OCI-LY7 (cell line): ENCODE measurements around the gene ADSS2.

Experiments
- CTCF ChIP-seq: fragments of 200-600 bp; sonication (generic); conservative IDR thresholded peaks from 2 replicates; pipeline ENCODE4 v1.5.1; 2014; ENCODE audit warnings: mild to moderate bottlenecking, antibody characterized with exemption, low read length, moderate library complexity, mixed read lengths
- EZH2phosphoT487 ChIP-seq: fragments of 200-600 bp; sonication (generic); IDR thresholded peaks from 2 replicates; pipeline ENCODE4 v1.6.1; 2018; ENCODE audit warnings: low read depth, borderline replicate concordance, mild to moderate bottlenecking, mixed run types, antibody characterized with exemption, low read length, moderate library complexity, mixed read lengths

GRCh38 chr1:244383278-244383884 is 68.3 kb downstream of the ADSS2 start:
- TF ChIP-seq CTCF = no peak
- TF ChIP-seq EZH2phosphoT487 = no peak
